RWPE1 (cell line): Measurements from ENCODE around the gene DCAF5.
"Not testable (repeated sequence)": the region's sequence is repeated elsewhere in the genome, so short reads cannot be mapped to it uniquely, and the experiment has no call there.

ENCODE experiments used
- CTCF ChIA-PET: fragments of 350-600 bp; sonication (Branson Sonifier 250); formaldehyde crosslinking; extraction: SDS; loops from one replicate; lab custom pipeline; 2021; lab: Yijun Ruan, JAX
- POLR2A ChIA-PET: fragments of 400-600 bp; formaldehyde crosslinking; extraction: SDS; loops from one replicate; lab custom pipeline; 2020; ENCODE audit warnings: antibody characterized with exemption; ENCODE audit not compliant: low non-redundant PET; lab: Yijun Ruan, JAX
- DNase-seq: peaks from one replicate; pipeline ENCODE4 v3.0.0; 2012; ENCODE audit warnings: low spot score
- H3K27ac ChIP-seq: fragments of 450-650 bp; 2 replicates; pipeline ENCODE4 v1.5.1; 2017
- TF ChIP-seq, protein P1 (sequence below): fragments of 450-650 bp; conservative IDR thresholded peaks from 2 replicates; pipeline ENCODE4 v1.5.1; 2017; ENCODE audit warnings: low read depth, mild to moderate bottlenecking

The DCAF5 gene

DNA sequence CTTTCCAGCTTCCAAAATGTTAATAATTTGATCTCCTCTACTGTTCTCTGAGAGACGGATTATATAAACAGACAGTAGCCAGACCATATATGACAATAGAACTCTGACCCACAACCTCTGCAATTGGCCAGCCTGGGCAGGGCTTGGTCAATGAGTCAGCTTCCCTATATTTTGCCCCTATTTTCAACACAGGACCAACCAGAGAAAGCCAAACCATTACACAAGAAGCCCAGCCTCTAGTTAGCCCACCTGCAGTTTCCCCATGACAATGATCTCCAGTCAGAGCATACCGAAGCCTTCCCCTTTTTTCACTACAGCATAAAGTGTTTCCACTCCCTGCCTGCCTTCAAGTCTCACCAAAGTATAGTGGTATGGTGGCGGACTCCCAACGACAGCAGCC is 30.8 kb upstream of the DCAF5 start:
- POLR2A ChIA-PET, result interaction anchor here (0.6 kb wide), 1 partner anchor 16 kb away, joined by 3 read pairs; no protein-coding TSS in a partner anchor
- H3K27ac ChIP-seq, result no peak overlapping the region
- TF ChIP-seq, protein P1, sequence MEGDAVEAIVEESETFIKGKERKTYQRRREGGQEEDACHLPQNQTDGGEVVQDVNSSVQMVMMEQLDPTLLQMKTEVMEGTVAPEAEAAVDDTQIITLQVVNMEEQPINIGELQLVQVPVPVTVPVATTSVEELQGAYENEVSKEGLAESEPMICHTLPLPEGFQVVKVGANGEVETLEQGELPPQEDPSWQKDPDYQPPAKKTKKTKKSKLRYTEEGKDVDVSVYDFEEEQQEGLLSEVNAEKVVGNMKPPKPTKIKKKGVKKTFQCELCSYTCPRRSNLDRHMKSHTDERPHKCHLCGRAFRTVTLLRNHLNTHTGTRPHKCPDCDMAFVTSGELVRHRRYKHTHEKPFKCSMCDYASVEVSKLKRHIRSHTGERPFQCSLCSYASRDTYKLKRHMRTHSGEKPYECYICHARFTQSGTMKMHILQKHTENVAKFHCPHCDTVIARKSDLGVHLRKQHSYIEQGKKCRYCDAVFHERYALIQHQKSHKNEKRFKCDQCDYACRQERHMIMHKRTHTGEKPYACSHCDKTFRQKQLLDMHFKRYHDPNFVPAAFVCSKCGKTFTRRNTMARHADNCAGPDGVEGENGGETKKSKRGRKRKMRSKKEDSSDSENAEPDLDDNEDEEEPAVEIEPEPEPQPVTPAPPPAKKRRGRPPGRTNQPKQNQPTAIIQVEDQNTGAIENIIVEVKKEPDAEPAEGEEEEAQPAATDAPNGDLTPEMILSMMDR, result no peak
- CTCF ChIA-PET, result no interaction called here
- no peak for DNase-seq

DNA sequence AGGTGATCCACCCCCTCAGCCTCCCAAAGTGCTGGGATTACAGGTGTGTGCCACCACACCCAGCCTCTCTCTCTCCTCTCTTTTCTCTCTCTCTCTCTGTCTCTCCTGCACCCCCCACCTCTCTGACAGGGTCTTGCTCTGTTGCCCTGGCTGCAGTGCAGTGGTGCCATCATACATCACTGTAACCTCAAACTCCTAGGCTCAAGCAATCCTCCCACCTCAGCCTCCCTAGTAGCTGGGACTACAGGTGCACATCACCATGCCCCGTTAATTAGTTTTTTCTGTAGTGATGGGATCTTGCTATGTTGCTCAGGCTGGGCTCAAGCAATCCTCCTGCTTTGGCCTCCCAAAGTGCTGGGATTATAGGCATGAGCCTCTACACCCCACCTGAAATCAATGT is 29.7 kb upstream of the DCAF5 start:
- CTCF ChIA-PET, H3K27ac ChIP-seq, DNase-seq: not testable (repeated sequence)
- POLR2A ChIA-PET, result interaction anchor here (0.7 kb wide), 1 partner anchor 207 kb away, joined by 3 read pairs; no protein-coding TSS in a partner anchor

DNA sequence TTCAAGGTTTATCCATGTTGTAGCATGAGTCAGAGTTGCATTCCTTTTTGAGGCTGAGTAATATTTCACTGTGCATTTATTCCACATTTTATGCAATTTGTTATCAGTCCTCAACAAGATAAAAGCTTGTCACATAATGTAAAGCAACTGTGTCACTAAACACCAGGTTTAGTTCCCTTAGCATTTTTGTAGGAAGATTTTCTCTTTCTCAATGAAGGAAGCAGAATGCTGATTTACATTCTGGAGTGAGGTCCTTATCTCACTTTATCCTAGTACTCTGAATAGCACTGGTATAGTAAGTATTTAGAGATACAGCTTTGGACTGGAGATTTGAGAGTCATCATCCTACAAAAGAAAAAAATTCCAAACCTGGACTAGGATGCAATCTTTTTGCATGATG is 28.6 kb upstream of the DCAF5 start:
- ChIA-PET POLR2A (no interaction called here), CTCF (interaction anchor here (0.7 kb wide), 1 partner anchor 418 kb away, joined by 5 read pairs; no protein-coding TSS in a partner anchor)
- no peak for DNase-seq
- no peak overlapping the region for H3K27ac ChIP-seq
- TF ChIP-seq, protein P1, result no peak

DNA sequence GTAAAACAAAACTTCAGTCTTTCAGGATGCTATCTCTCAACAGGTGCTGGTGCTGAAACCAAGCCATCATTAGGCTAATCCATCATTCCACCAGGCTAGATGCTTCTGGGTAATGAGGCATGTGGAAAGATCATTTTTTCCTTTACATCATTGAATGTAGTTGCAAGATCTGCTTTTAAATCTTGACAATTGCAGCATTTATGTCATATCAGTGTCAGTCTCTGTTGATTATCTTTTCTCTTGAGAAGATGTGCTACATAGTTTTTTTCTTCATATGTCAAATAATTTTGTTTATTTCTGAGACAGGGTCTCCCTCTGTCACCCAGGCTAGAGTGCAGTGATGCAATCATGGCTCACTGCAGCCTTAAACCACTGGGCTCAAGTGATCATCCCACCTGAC is 22.2 kb upstream of the DCAF5 start:
- CTCF ChIA-PET, result no interaction called here
- TF ChIP-seq, protein P1, result no peak

DNA sequence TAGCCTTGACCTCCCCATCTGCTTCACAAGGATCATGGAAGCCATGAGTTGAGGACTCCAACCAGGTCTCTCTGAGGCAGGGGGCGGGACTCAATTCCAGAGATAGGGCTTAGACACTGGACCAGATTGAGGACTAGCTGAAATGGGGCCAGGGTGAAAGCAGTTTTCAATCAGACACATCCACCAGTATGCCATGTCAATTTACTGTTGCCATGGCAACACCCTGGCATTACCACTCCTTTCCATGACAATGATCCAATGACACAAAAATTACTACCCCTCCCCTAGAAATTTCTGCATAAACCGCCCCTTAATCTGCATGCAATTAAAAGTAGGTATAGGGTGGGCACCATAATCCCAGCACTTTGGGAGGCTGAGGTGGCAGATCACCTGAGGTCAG is 18.6 kb upstream of the DCAF5 start:
- TF ChIP-seq, protein P1, result no peak
- no peak for DNase-seq
- ChIA-PET CTCF (no interaction called here), POLR2A (no interaction called here)
- H3K27ac ChIP-seq, result no peak overlapping the region

More for the DNA sequence above, 22.2 kb upstream of the DCAF5 start:
- no peak overlapping the region for H3K27ac ChIP-seq
- no peak for DNase-seq
- POLR2A ChIA-PET, result no interaction called here

DNA sequence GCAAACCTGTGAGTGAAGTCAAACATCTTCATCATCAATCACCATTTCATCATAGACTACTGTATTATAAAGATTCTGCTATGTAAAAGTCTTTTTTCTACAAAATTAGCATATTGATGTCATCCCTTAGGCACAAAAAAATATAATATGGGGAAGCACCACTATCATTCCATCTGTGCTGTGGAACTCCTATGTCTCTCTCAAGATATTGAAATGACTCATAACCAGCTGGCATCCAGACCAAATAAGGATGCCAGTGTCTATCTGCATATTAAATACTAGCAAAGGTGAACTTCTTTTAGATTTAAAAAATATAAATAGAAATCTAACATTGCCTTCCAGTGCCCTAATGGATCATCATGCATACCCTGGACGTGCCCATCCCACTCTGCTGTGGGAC is 17.9 kb upstream of the DCAF5 start:
- no peak for DNase-seq
- POLR2A ChIA-PET, result no interaction called here
- TF ChIP-seq, protein P1, result no peak
- CTCF ChIA-PET, result no interaction called here
- no peak overlapping the region for H3K27ac ChIP-seq

DNA sequence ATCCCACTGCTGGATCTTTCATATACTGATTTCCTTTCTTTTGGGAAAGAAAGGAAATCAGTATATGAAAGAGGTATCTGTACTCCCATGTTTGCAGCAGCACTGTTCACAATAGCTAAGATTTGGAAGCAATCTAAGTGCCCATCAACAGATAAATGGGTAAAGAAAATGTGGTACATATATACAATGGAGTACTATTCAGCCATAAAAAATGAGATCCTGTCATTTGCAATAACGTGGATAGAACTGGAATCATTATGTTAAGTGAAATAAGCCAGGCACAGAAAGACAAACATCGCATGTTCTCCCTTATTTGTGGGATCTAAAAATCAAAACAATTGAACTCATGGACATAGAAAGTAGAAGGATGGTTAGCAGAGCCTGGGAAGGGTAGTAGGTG is 12.9 kb upstream of the DCAF5 start:
- POLR2A ChIA-PET, result interaction anchor here (0.6 kb wide), 1 partner anchor 374 kb away, joined by 3 read pairs; no protein-coding TSS in a partner anchor
- CTCF ChIA-PET, result interaction anchor here (0.8 kb wide), 1 partner anchor 308 kb away, joined by 5 read pairs; no protein-coding TSS in a partner anchor
- not testable (repeated sequence) for H3K27ac ChIP-seq, DNase-seq

DNA sequence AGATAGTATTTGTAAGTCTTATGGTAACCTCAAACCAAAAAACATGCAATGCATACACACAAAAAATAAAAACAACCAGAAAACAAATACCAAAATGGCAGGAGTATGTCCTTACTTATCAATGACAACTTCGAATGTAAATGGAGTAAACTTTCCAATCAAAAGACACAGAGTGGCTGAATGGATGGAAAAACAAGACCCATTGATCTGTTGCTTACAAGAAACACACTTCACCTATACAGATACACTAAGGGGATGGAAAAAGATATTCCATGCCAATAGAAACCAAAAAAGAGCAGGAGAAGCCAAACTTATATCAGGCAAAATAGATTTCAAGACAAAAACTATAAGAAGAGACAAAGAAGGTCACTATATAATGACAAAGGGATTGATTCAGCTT is 8.7 kb upstream of the DCAF5 start:
- CTCF ChIA-PET, result no interaction called here
- H3K27ac ChIP-seq, result no peak overlapping the region
- DNase-seq, result no peak
- POLR2A ChIA-PET, result no interaction called here
- TF ChIP-seq, protein P1, result no peak
